Measurements from ENCODE around the gene TAPBPL. TPM values are rescaled to one million over a fixed set of nuclear protein-coding genes. Genes with fewer than 3 reads are reported as not detected.
A peak's percentile ranks its signal among the peaks of the same experiment; 100 is the strongest.

Gene TAPBPL
- total RNA-seq, 1 donor = 13.8 TPM

GRCh38 chr12:6468283-6468575 lies 16.4 kb downstream of the TAPBPL start:
- Histone ChIP-seq H4K20me1 (ENCODE audit: insufficient read depth, low read length) (peaks cover 16% of the 10 kb centered on the region), H2AFZ (ENCODE audit: low read length) (no peak overlapping the region), H3K36me3 (ENCODE audit: insufficient read depth, low read length) (peaks cover 33% of the 10 kb centered on the region), H3K4me3 (ENCODE audit: insufficient read depth, low read length) (peak overlapping the region; percentile 4), H3K27me3 (ENCODE audit: insufficient read depth, low read length) (no peaks in the 10 kb centered on the region), H3K27ac (ENCODE audit: low read depth, low read length) (no peak overlapping the region), H3K4me1 (ENCODE audit: insufficient read depth, low read length) (peaks cover 30% of the 10 kb centered on the region), H3K4me2 (ENCODE audit: insufficient read depth, low read length) (peak overlapping the region; percentile 91), H3K9me3 (ENCODE audit: low read depth, low read length) (no peaks in the 10 kb centered on the region), H3K79me2 (ENCODE audit: insufficient read depth, low read length) (peaks cover 36% of the 10 kb centered on the region)
- peak; percentile 55 for DNase-seq (ENCODE audit: insufficient read length, low spot score, missing footprints)
- TF ChIP-seq, protein P1, sequence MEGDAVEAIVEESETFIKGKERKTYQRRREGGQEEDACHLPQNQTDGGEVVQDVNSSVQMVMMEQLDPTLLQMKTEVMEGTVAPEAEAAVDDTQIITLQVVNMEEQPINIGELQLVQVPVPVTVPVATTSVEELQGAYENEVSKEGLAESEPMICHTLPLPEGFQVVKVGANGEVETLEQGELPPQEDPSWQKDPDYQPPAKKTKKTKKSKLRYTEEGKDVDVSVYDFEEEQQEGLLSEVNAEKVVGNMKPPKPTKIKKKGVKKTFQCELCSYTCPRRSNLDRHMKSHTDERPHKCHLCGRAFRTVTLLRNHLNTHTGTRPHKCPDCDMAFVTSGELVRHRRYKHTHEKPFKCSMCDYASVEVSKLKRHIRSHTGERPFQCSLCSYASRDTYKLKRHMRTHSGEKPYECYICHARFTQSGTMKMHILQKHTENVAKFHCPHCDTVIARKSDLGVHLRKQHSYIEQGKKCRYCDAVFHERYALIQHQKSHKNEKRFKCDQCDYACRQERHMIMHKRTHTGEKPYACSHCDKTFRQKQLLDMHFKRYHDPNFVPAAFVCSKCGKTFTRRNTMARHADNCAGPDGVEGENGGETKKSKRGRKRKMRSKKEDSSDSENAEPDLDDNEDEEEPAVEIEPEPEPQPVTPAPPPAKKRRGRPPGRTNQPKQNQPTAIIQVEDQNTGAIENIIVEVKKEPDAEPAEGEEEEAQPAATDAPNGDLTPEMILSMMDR (IDR thresholded peaks at IDR 0.05; ENCODE audit: extremely low read depth, low read depth, low read length) = no peak

- Histone ChIP-seq H3K27me3 (ENCODE audit: insufficient read depth, low read length) (no peaks in the 10 kb centered on the region), H3K4me2 (ENCODE audit: insufficient read depth, low read length) (peak overlapping the region; percentile 91), H2AFZ (ENCODE audit: low read length) (no peak overlapping the region), H3K4me3 (ENCODE audit: insufficient read depth, low read length) (peak overlapping the region; percentile 95), H3K36me3 (ENCODE audit: insufficient read depth, low read length) (peaks cover 24% of the 10 kb centered on the region), H3K9me3 (ENCODE audit: low read depth, low read length) (no peaks in the 10 kb centered on the region), H3K79me2 (ENCODE audit: insufficient read depth, low read length) (peaks cover 36% of the 10 kb centered on the region), H3K4me1 (ENCODE audit: insufficient read depth, low read length) (peaks cover 30% of the 10 kb centered on the region), H3K27ac (ENCODE audit: low read depth, low read length) (no peak overlapping the region), H4K20me1 (ENCODE audit: insufficient read depth, low read length) (peaks cover 16% of the 10 kb centered on the region)
- no peak for DNase-seq (ENCODE audit: insufficient read length, low spot score, missing footprints)
- TF ChIP-seq, protein P1 (IDR thresholded peaks at IDR 0.05; ENCODE audit: extremely low read depth, low read depth, low read length) = no peak
These were observed 17.2 kb downstream of the TAPBPL start for GRCh38 chr12:6469092-6469491.

GRCh38 chr12:6469609-6470374 lies 17.9 kb downstream of the TAPBPL start:
- TF ChIP-seq, protein P1 (IDR thresholded peaks at IDR 0.05; ENCODE audit: extremely low read depth, low read depth, low read length) = no peak
- H3K27ac ChIP-seq (ENCODE audit: low read depth, low read length) = peak overlapping the region; percentile 36
- H3K27me3 ChIP-seq (ENCODE audit: insufficient read depth, low read length) = no peaks in the 10 kb centered on the region
- no peaks in the 10 kb centered on the region for H3K9me3 ChIP-seq (ENCODE audit: low read depth, low read length)
- H2AFZ ChIP-seq (ENCODE audit: low read length) = no peak overlapping the region
- H3K36me3 ChIP-seq (ENCODE audit: insufficient read depth, low read length) = peaks cover 17% of the 10 kb centered on the region
- H3K4me3 ChIP-seq (ENCODE audit: insufficient read depth, low read length) = peak overlapping the region; percentile 95
- peak overlapping the region; percentile 91 for H3K4me2 ChIP-seq (ENCODE audit: insufficient read depth, low read length)
- peaks cover 16% of the 10 kb centered on the region for H4K20me1 ChIP-seq (ENCODE audit: insufficient read depth, low read length)
- H3K4me1 ChIP-seq (ENCODE audit: insufficient read depth, low read length) = peaks cover 30% of the 10 kb centered on the region
- DNase-seq (ENCODE audit: insufficient read length, low spot score, missing footprints) = peak; percentile 77
- peaks cover 36% of the 10 kb centered on the region for H3K79me2 ChIP-seq (ENCODE audit: insufficient read depth, low read length)

- H3K36me3 ChIP-seq (ENCODE audit: insufficient read depth, low read length) = peaks cover 13% of the 10 kb centered on the region
- peaks cover 16% of the 10 kb centered on the region for H4K20me1 ChIP-seq (ENCODE audit: insufficient read depth, low read length)
- H3K4me2 ChIP-seq (ENCODE audit: insufficient read depth, low read length) = peak within 1 kb of the TSS; percentile 91
- TF ChIP-seq, protein P1 (IDR thresholded peaks at IDR 0.05; ENCODE audit: extremely low read depth, low read depth, low read length) = no peak
- peak within 1 kb of the TSS; percentile 36 for H3K27ac ChIP-seq (ENCODE audit: low read depth, low read length)
- peak; percentile 99 for DNase-seq (ENCODE audit: insufficient read length, low spot score, missing footprints)
- H3K4me3 ChIP-seq (ENCODE audit: insufficient read depth, low read length) = peak within 1 kb of the TSS; percentile 95
- no peaks in the 10 kb centered on the region for H3K27me3 ChIP-seq (ENCODE audit: insufficient read depth, low read length)
- peaks cover 36% of the 10 kb centered on the region for H3K79me2 ChIP-seq (ENCODE audit: insufficient read depth, low read length)
- peaks cover 30% of the 10 kb centered on the region for H3K4me1 ChIP-seq (ENCODE audit: insufficient read depth, low read length)
- H3K9me3 ChIP-seq (ENCODE audit: low read depth, low read length) = no peaks in the 10 kb centered on the region
- H2AFZ ChIP-seq (ENCODE audit: low read length) = peak within 1 kb of the TSS; percentile 99
These were observed 18.7 kb downstream of the TAPBPL start, which contains the start of gene VAMP1 for GRCh38 chr12:6470375-6471163. TSS of gene VAMP1 (minus strand) at chr12:6470677. CDS start at chr12:6470531, 146 bp downstream.
